ENCODE data around the gene SLC15A1.
"Not testable (repeated sequence)": the region's sequence is repeated elsewhere in the genome, so short reads cannot be mapped to it uniquely, and the experiment has no call there.

SLC15A1 gene

GRCh38 chr13:98781045-98781444 lies 28.6 kb upstream of the SLC15A1 start:
- no peak for DNase-seq

- DNase-seq = no peak
Measured at GRCh38 chr13:98780451-98780850, 28.0 kb upstream of the SLC15A1 start.

GRCh38 chr13:98779695-98780094 lies 27.2 kb upstream of the SLC15A1 start:
- DNase-seq = no peak

- no peak for DNase-seq
Measured at GRCh38 chr13:98778749-98779148, 26.3 kb upstream of the SLC15A1 start.

- no peak for DNase-seq
Measured at GRCh38 chr13:98776644-98777043, 24.2 kb upstream of the SLC15A1 start.

- DNase-seq = no peak
Measured at GRCh38 chr13:98775844-98776598, 23.5 kb upstream of the SLC15A1 start.

DNA sequence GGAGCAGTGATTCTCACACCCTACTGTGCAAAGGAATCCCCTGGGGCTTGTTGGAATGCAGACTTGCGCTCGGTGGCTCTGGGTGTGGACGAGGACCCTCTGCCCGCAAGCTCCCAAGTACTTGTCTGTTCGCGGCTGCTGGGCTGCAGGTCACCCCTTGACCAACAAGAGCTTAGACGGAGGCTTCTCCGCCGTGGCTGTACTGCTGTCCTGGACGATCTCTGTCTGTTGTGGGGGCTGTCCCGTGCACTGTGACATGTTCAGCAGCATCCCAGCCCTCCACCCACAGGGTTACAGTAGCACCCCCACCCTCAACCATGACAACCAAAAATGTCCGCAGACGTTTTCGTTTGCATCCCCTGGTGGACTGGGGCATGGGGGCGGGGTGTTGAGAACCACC lies 22.9 kb upstream of the SLC15A1 start:
- no peak for DNase-seq

GRCh38 chr13:98774776-98775175 lies 22.3 kb upstream of the SLC15A1 start:
- no peak for DNase-seq

DNA sequence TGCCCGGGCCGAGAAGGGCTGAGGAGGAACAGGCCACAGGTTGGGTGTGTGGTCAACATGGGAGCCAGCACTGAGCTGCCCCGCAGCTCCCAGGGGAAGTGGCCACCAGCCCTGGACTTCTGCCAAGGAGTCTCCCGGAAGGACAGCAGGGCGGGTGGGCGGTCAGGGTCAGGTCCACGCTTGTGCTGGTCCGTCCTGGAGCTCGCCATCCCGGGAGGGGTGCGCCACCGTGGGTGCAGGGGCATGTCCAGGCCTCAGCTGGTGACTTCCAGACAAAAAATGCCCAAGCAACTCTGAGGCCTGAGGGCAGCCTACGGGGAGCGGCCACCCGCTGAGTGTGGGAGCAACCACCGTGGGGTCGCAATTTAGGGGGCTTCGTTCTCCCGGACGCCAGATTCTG lies 21.4 kb upstream of the SLC15A1 start:
- DNase-seq = no peak

DNA sequence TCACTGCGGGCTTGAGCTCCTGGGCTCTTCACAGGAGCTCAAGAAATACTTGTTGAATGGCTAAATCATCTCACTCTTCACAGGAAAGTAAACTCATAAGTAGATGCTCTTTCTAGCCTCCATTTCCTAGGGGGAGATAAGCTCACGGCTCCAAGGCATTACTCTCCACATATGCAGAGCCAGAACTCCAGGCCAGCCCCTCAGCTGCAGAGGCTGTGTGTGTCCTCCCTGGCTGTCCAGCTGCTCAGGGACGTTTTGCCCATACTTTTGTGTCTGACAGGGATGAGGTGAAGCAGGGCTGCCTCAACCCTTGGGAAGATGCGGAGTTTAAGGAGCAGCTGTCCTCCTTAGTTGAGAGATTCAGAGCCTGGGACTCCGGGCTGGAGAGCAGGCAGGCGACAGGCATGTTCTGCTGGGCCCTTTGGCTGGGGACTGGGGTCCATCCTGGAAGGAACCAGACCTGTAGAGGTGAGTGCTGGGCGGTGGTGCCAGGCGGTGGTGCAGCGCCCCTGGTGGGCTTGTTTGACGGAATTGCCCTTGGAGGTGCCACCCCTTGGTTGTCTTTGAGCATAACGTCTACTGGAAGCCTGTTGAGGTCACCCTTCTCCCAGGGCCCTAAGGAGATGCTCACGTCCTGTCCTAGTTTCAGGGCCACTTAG lies 20.5 kb upstream of the SLC15A1 start:
- DNase-seq = no peak

DNA sequence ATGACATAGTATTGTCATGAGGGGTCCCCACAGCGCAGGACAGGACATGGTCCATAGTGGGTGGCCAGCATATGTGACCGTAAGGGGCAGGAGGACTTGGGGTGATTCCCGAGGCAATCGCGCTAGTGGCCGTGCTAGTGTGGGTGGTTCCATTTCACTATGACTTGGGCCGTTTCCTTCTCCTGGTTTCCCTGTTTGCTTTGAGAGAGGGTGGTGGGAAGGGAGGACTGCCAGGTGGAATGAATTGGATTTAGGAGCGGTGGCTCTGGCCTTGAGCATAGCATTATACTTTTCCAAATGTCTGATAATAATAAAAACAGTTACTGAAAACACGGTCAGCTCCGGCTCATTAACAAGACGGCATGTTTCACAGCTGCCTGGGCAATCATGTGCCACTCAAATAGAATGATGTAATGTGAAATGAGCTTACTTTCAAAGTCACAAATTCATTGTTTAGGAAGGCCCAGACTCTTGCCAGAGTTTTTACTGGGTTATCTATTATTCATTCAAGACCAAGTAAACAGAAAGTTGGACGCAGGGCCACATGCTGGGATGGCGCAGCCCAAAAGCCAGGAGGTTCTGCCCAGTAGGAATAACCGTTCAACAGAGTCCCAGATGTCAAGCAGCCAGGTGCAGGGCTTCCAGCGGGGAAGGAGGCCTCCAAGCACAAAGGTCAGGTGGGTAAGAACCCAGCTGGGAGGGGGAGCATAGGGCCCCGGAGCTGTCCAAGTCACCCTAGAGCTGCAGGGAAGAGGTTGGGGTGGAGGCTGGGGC lies 19.6 kb upstream of the SLC15A1 start:
- no peak for DNase-seq

DNA sequence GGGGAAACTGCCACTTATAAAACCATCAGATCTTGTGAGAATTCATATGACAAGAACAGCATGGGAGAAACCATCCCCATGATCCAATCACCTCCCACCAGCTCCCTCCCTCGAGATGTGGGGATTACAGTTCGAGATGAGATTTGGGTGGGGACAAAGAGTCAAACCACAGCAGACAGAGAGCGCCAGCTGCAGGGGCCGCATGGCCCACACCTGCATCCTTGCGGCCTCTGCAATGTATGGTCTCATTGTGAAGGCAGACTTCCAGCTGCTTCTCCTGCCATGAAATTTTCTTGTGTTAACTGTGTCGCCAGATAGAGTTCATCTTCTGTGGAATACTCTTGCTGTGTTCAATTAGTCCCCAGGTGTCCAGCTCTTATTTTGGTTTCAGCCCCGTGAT lies 17.3 kb upstream of the SLC15A1 start:
- no peak for DNase-seq

GRCh38 chr13:98768522-98768921 lies 16.1 kb upstream of the SLC15A1 start:
- DNase-seq = no peak

DNA sequence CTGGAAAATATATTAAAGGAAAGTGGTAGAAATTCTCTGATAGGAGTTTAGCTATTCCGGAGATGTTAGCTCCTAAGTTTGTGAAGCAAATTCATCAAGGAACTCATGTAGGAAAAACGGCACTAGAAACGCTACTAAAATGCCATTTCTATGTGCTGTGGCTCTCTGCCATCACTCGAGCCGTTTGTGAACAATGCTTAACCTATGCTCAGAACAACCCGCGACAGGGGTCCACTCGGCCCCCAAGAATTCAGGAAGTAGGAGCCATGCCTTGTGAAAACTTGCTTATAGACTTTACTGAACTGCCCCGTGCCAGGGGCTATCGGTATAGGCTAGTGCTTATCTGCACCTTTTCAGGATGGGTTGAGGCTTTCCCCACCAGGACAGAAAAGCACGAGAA lies 14.2 kb upstream of the SLC15A1 start:
- no peak for DNase-seq

GRCh38 chr13:98765996-98766519 lies 13.6 kb upstream of the SLC15A1 start:
- DNase-seq = no peak

- no peak for DNase-seq
Measured at GRCh38 chr13:98761986-98762616, 9.6 kb upstream of the SLC15A1 start.

GRCh38 chr13:98761126-98761985 lies 8.9 kb upstream of the SLC15A1 start:
- DNase-seq = no peak

GRCh38 chr13:98755729-98756128 lies 3.3 kb upstream of the SLC15A1 start:
- DNase-seq = no peak

DNA sequence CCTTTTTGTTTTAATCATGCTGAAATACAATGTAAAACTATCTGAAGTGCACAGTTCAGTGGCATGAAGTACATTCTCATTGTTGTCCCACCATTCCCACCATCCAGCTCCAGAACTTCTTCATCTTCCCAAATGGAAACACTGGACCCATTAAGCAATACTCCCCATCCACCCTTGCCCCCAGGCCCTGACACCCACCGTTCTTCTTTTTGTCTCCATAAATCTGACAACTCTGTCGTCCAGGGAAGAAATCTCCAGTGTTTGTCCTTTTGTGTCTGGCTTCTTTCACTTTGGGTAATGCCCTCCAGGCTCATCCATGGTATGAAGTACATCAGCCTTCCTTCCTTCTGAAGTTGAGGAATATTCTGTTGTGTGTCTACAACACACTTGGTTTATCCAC lies 2.6 kb upstream of the SLC15A1 start:
- DNase-seq = no peak

GRCh38 chr13:98754468-98754867 lies 2.0 kb upstream of the SLC15A1 start:
- not testable (repeated sequence) for DNase-seq

DNA sequence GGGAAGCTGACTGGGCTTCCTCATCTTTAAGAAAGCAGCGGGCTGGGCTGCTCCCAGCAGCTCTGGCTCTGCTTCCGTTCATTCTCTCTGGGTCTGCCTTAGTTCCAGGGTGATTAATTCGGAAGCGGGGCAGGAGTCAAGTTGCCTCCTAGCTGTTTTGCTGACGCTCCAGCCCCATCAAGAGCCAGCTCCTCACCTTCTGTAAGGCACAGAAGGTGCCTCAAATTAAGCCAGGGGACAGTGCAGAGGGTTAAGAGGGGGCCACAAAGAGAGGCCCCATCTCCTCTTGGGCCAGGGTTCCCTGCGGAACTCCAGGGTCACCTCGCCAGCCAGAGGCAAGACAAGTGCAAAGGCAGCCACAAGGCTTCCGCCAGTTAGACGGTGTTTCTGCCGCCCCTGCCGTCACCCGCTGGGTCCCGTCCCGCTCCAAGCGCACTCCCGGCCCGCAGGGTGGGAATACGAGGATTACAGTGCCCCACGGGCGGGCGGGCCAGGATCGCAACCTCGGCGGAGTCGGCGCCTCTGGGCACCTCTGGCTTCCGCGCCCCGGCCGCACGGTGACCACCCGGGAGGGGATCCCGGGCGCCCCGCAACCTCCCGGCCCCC lies 508 bp downstream of the SLC15A1 start:
- no peak for DNase-seq

GRCh38 chr13:98751367-98751782 lies 1.1 kb downstream of the SLC15A1 start:
- no peak for DNase-seq
